WTC11 (cell line): ENCODE results near the gene NOM1.
A peak's percentile ranks its signal among the peaks of the same experiment; 100 is the strongest.

Source experiments
- GRHL2 ChIP-seq: fragments of 250-450 bp; sonication (Bioruptor Pico); IDR thresholded peaks from 2 replicates; pipeline ENCODE4 v1.8.0; 2022; ENCODE audit warnings: mild to moderate bottlenecking, moderate library complexity; ENCODE audit not compliant: insufficient replicate concordance, severe bottlenecking
- JUN ChIP-seq: sonication (generic); formaldehyde crosslinking; IDR thresholded peaks from 2 replicates; pipeline ENCODE4 v1.8.0; 2023; ENCODE audit warnings: mild to moderate bottlenecking, missing genetic modification reagents
- MLX ChIP-seq: sonication (generic); formaldehyde crosslinking; IDR thresholded peaks from 2 replicates; pipeline ENCODE4 v1.8.1; 2023; ENCODE audit warnings: mild to moderate bottlenecking, missing genetic modification reagents, moderate library complexity
- NFE2L1 ChIP-seq: sonication (generic); formaldehyde crosslinking; IDR thresholded peaks from 2 replicates; pipeline ENCODE4 v1.8.1; 2023; ENCODE audit warnings: missing genetic modification reagents
- RORB ChIP-seq: fragments of 250-450 bp; sonication (Bioruptor Pico); IDR thresholded peaks from 2 replicates; pipeline ENCODE4 v1.9.0; 2021; ENCODE audit warnings: mild to moderate bottlenecking
- TCF7 ChIP-seq: sonication (generic); formaldehyde crosslinking; IDR thresholded peaks from 2 replicates; pipeline ENCODE4 v1.8.0; 2022; ENCODE audit warnings: mild to moderate bottlenecking, low read depth, missing genetic modification reagents, moderate library complexity
- ZNF121 ChIP-seq: sonication (generic); formaldehyde crosslinking; IDR thresholded peaks from 2 replicates; pipeline ENCODE4 v1.8.0; 2023; ENCODE audit warnings: missing genetic modification reagents
- TF ChIP-seq, protein P1 (sequence below): fragments of 200-600 bp; IDR thresholded peaks from 2 replicates; pipeline ENCODE4 v1.8.0; 2022; ENCODE audit warnings: antibody characterized with exemption
- TF ChIP-seq, protein P2 (sequence below): fragments of 250-450 bp; sonication (Bioruptor Pico); IDR thresholded peaks from 2 replicates; pipeline ENCODE4 v2.1.2; 2022; ENCODE audit warnings: mild to moderate bottlenecking, moderate library complexity
- TF ChIP-seq, protein P3 (sequence below): sonication (generic); formaldehyde crosslinking; IDR thresholded peaks from 2 replicates; pipeline ENCODE4 v1.8.0; 2022; ENCODE audit warnings: mild to moderate bottlenecking, missing genetic modification reagents
- TF ChIP-seq, protein P4 (sequence below): sonication (generic); formaldehyde crosslinking; IDR thresholded peaks from 2 replicates; pipeline ENCODE4 v1.8.0; 2022; ENCODE audit warnings: mild to moderate bottlenecking, missing genetic modification reagents
- TF ChIP-seq, protein P5 (sequence below): sonication (generic); formaldehyde crosslinking; IDR thresholded peaks from 2 replicates; pipeline ENCODE4 v1.8.1; 2023; ENCODE audit warnings: mild to moderate bottlenecking, missing genetic modification reagents, moderate library complexity

- TF ChIP-seq, protein P1, sequence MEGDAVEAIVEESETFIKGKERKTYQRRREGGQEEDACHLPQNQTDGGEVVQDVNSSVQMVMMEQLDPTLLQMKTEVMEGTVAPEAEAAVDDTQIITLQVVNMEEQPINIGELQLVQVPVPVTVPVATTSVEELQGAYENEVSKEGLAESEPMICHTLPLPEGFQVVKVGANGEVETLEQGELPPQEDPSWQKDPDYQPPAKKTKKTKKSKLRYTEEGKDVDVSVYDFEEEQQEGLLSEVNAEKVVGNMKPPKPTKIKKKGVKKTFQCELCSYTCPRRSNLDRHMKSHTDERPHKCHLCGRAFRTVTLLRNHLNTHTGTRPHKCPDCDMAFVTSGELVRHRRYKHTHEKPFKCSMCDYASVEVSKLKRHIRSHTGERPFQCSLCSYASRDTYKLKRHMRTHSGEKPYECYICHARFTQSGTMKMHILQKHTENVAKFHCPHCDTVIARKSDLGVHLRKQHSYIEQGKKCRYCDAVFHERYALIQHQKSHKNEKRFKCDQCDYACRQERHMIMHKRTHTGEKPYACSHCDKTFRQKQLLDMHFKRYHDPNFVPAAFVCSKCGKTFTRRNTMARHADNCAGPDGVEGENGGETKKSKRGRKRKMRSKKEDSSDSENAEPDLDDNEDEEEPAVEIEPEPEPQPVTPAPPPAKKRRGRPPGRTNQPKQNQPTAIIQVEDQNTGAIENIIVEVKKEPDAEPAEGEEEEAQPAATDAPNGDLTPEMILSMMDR: no peak
- TF ChIP-seq RORB (CRISPR knock-in tag): no peak
- no peak for TF ChIP-seq GRHL2 (CRISPR knock-in tag)
- TF ChIP-seq TCF7 (CRISPR knock-in tag): no peak
- TF ChIP-seq NFE2L1 (CRISPR knock-in tag): no peak
- TF ChIP-seq, protein P2, sequence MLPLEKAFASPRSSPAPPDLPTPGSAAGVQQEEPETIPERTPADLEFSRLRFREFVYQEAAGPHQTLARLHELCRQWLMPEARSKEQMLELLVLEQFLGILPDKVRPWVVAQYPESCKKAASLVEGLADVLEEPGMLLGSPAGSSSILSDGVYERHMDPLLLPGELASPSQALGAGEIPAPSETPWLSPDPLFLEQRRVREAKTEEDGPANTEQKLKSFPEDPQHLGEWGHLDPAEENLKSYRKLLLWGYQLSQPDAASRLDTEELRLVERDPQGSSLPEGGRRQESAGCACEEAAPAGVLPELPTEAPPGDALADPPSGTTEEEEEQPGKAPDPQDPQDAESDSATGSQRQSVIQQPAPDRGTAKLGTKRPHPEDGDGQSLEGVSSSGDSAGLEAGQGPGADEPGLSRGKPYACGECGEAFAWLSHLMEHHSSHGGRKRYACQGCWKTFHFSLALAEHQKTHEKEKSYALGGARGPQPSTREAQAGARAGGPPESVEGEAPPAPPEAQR (CRISPR knock-in tag): no peak
- no peak for TF ChIP-seq JUN (CRISPR knock-in tag)
- no peak for TF ChIP-seq ZNF121 (CRISPR knock-in tag)
- TF ChIP-seq, protein P3, sequence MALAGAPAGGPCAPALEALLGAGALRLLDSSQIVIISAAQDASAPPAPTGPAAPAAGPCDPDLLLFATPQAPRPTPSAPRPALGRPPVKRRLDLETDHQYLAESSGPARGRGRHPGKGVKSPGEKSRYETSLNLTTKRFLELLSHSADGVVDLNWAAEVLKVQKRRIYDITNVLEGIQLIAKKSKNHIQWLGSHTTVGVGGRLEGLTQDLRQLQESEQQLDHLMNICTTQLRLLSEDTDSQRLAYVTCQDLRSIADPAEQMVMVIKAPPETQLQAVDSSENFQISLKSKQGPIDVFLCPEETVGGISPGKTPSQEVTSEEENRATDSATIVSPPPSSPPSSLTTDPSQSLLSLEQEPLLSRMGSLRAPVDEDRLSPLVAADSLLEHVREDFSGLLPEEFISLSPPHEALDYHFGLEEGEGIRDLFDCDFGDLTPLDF (CRISPR knock-in tag): no peak
- TF ChIP-seq, protein P4, sequence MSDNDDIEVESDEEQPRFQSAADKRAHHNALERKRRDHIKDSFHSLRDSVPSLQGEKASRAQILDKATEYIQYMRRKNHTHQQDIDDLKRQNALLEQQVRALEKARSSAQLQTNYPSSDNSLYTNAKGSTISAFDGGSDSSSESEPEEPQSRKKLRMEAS (CRISPR knock-in tag): no peak
- TF ChIP-seq, protein P5, sequence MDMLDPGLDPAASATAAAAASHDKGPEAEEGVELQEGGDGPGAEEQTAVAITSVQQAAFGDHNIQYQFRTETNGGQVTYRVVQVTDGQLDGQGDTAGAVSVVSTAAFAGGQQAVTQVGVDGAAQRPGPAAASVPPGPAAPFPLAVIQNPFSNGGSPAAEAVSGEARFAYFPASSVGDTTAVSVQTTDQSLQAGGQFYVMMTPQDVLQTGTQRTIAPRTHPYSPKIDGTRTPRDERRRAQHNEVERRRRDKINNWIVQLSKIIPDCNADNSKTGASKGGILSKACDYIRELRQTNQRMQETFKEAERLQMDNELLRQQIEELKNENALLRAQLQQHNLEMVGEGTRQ (CRISPR knock-in tag): peak; percentile 49
- TF ChIP-seq MLX: no peak
These were observed 61.2 kb downstream of the NOM1 start, which contains the start of gene MNX1 for GRCh38 chr7:157010588-157011332.
